Prostate gland (tissue), 2 donors: ENCODE measurements around the gene KPNA1. TPM values are rescaled to one million over a fixed set of nuclear protein-coding genes. Genes with fewer than 3 reads are reported as not detected.

Experiments used
- DNase-seq: peaks from one replicate; pipeline ENCODE4 v3.0.0-alpha.2; 2019; ENCODE audit warnings: low spot score
- H3K27ac ChIP-seq, 2 donors: fragments of 200-600 bp; sonication (generic); 2 replicates each; pipeline ENCODE4 v1.5.1; 2017 to 2019
- H3K27me3 ChIP-seq: fragments of 200-600 bp; sonication (generic); replicated peaks from 2 replicates; pipeline ENCODE4 v1.5.1; 2019; ENCODE audit not compliant: insufficient read depth
- H3K36me3 ChIP-seq, 2 donors: fragments of 200-600 bp; sonication (generic); 1 replicate in 1 of 2; 2 replicates in 1 of 2; pipeline versions ENCODE4 v1.5.1 to v1.8.1; 2017 to 2019
- H3K4me1 ChIP-seq: fragments of 200-600 bp; sonication (generic); replicated peaks from 2 replicates; pipeline ENCODE4 v1.5.1; 2019
- H3K4me3 ChIP-seq, 2 donors: fragments of 200-600 bp; sonication (generic); 2 replicates each; pipeline ENCODE4 v1.5.1; 2017 to 2019
- H3K9me3 ChIP-seq: fragments of 200-600 bp; sonication (generic); 2 replicates; pipeline ENCODE4 v1.5.1; 2017
- CTCF ChIP-seq, 4 experiments: fragments of 200-600 bp in 2 of 4; fragments of 450-650 bp in 2 of 4; sonication (generic) in 2 of 4; IDR thresholded peaks; 1 replicate in 3 of 4; 2 replicates in 1 of 4; pipeline ENCODE4 v1.5.1; 2016 to 2019; ENCODE audit warnings: antibody characterized with exemption in 4 of 4, mild to moderate bottlenecking in 2 of 4, moderate library complexity in 2 of 4
- POLR2A ChIP-seq: fragments of 450-650 bp; IDR thresholded peaks from one replicate; pipeline ENCODE4 v1.6.1; 2016; ENCODE audit warnings: antibody characterized with exemption, mild to moderate bottlenecking
- POLR2AphosphoS5 ChIP-seq: sonication (generic); formaldehyde crosslinking; IDR thresholded peaks from one replicate; pipeline ENCODE4 v1.6.1; 2017; ENCODE audit warnings: antibody characterized with exemption
- WGBS: methylation state at CpG from one replicate; pipeline ENCODE4 v1.1.5; 2018; 5-methylcytosine and 5-hydroxymethylcytosine counted together
- intact Hi-C: fragments of 100-400 bp; cut with DNase I; formaldehyde crosslinking; loops from one replicate; pipeline ENCODE4 v1.14.2; 2022
- total RNA-seq, 2 donors: library from RNA; depleted of rRNA; stranded (reverse); fragments of >200 nt; gene quantifications; one replicate each; pipeline ENCODE4 v1.1.0, GENCODE V29; 2016

The KPNA1 gene
- total RNA-seq, 2 donors from 2014 or later: 27.1 to 38.7 TPM

DNA sequence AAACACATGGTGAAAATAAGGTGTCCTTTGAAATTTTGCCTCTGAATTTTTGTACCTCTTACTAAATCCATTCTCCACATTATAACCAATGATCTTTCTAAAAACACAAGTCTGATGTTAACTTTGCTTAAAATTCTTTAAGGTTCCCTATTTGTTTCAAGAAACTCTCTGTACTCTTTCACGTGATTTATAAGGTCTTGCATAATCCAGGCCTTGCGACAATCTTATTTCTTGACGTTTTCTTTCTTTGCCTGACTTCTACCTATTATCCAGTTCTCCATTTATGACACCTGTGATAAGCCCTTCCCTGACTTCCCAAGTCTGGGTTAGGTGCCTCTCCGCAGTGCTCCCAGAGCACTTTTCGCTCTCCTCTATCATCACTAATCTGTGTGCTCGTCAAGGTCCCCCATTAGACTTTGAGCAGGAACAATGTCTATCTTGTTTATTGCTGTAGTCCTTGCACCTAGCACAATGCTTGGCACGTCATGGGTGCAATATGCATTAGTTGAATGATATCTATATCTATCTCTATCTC, 24.3 kb upstream of the KPNA1 start:
- DNase-seq: no peak
- H3K36me3 ChIP-seq: peaks cover 5% of the 10 kb centered on the region in 2 donors
- intact Hi-C loops: no loop called here
- H3K4me3 ChIP-seq: no peak overlapping the region
- no peak for TF ChIP-seq POLR2A
- no peak for TF ChIP-seq CTCF (IDR thresholded peaks at IDR 0.05)
- no peak for TF ChIP-seq POLR2AphosphoS5
- no peak overlapping the region for H3K27ac ChIP-seq
- H3K9me3 ChIP-seq: no peaks in the 10 kb centered on the region
- H3K27me3 ChIP-seq: no peaks in the 10 kb centered on the region
- WGBS: 86% methylated on average over 7 of the region's 7 CpGs
- H3K4me1 ChIP-seq: no peaks in the 10 kb centered on the region

GRCh38 chr3:122536632-122537001, 21.9 kb upstream of the KPNA1 start:
- Histone ChIP-seq H3K27ac (no peak overlapping the region), H3K4me1 (no peaks in the 10 kb centered on the region), H3K36me3 (peaks cover 5% of the 10 kb centered on the region in 2 donors), H3K4me3 (no peak overlapping the region), H3K9me3 (no peaks in the 10 kb centered on the region), H3K27me3 (no peaks in the 10 kb centered on the region)
- TF ChIP-seq POLR2AphosphoS5: no peak
- TF ChIP-seq POLR2A: no peak
- no peak for TF ChIP-seq CTCF (IDR thresholded peaks at IDR 0.05)
- 58% methylated on average over 3 of the region's 3 CpGs for WGBS
- intact Hi-C loops: no loop called here
- DNase-seq: no peak

- Histone ChIP-seq H3K4me1 (no peaks in the 10 kb centered on the region), H3K27ac (no peak overlapping the region)
- intact Hi-C loops: no loop called here
Measured at GRCh38 chr3:122535964-122536631, 21.4 kb upstream of the KPNA1 start.

DNA sequence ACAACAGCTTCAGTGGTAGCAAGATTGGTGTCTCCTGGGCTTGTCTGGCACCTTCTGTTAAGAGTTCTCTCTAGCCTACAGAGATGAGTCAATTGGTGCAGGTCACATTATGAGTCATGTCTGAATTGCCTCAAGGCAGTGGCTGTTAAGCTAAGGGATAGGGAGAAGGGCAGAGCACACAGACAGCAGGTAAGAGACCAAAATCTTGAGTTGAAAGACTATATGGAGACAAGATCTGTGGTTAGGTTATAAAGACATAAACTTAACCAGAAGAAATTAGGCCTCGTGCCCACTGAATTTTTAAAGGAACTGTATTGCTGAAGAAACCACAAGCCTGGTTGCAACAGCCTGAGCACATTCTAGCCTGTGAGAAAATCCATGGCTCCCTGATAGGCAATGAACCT, 19.2 kb upstream of the KPNA1 start:
- H3K9me3 ChIP-seq: no peaks in the 10 kb centered on the region
- H3K4me1 ChIP-seq: no peaks in the 10 kb centered on the region
- no peak overlapping the region for H3K27ac ChIP-seq
- no peak overlapping the region for H3K4me3 ChIP-seq
- DNase-seq: no peak
- peaks cover 0 to 5% of the 10 kb centered on the region in 2 donors for H3K36me3 ChIP-seq
- H3K27me3 ChIP-seq: no peaks in the 10 kb centered on the region
- WGBS: 76% methylated on average over 1 of the region's 1 CpG
- intact Hi-C loops: no loop called here
- TF ChIP-seq CTCF (IDR thresholded peaks at IDR 0.05) (no peak), POLR2AphosphoS5 (no peak), POLR2A (no peak)

More at GRCh38 chr3:122535964-122536631, 21.4 kb upstream of the KPNA1 start:
- H3K36me3 ChIP-seq: peaks cover 5% of the 10 kb centered on the region in 2 donors
- 84% methylated on average over 6 of the region's 6 CpGs for WGBS
- H3K4me3 ChIP-seq: no peak overlapping the region
- no peak for DNase-seq
- no peaks in the 10 kb centered on the region for H3K9me3 ChIP-seq
- no peak for TF ChIP-seq POLR2AphosphoS5
- TF ChIP-seq POLR2A: no peak
- TF ChIP-seq CTCF (IDR thresholded peaks at IDR 0.05): no peak
- H3K27me3 ChIP-seq: no peaks in the 10 kb centered on the region

DNA sequence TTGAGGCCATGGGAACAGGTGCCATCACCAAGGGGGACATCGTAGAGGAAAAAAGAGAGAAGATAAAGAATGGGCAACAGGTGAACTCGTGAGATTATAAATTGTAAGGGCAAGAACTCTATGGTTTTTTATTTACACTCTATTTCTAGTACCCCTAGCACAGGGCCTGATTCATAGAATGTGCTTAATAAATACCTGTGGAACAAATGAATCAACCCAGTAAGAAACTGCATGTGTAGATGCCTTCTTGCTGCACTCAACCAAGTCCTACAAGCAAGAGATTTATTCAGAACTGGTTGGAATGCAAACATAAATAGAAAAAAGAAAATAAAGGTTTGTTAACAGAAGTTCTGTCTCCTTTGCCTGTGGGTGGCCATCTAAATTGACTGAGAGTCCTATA, 18.7 kb upstream of the KPNA1 start:
- no peaks in the 10 kb centered on the region for H3K4me1 ChIP-seq
- DNase-seq: no peak
- no peak for TF ChIP-seq POLR2AphosphoS5
- TF ChIP-seq CTCF (IDR thresholded peaks at IDR 0.05): no peak
- TF ChIP-seq POLR2A: no peak
- WGBS: 97% methylated on average over 2 of the region's 2 CpGs
- intact Hi-C loops: no loop called here
- peaks cover 0 to 5% of the 10 kb centered on the region in 2 donors for H3K36me3 ChIP-seq
- no peaks in the 10 kb centered on the region for H3K27me3 ChIP-seq
- H3K27ac ChIP-seq: no peak overlapping the region
- no peak overlapping the region for H3K4me3 ChIP-seq
- H3K9me3 ChIP-seq: no peaks in the 10 kb centered on the region
